SK-N-SH (cell line): ENCODE results near the gene RNASE8. TPM values are rescaled to one million over a fixed set of nuclear protein-coding genes. Genes with fewer than 3 reads are reported as not detected.

ENCODE experiments used
- CTCF ChIA-PET: fragments of 300-600, 350-600 bp; formaldehyde crosslinking; extraction: SDS; loops from one replicate; lab custom pipeline; 2021; lab: Yijun Ruan, JAX
- POLR2A ChIA-PET: fragments of 350-600 bp; sonication (Branson Sonifier 250); formaldehyde crosslinking; extraction: SDS; loops from one replicate; lab custom pipeline; 2020; ENCODE audit warnings: antibody characterized with exemption, inconsistent platforms; lab: Yijun Ruan, JAX
- DNase-seq: peaks from one replicate; pipeline ENCODE4 v3.0.0; 2012
- H2AFZ ChIP-seq: fragments of 200-600 bp; sonication (generic); 2 replicates; pipeline ENCODE4 v1.8.1; 2016; ENCODE audit warnings: antibody characterized with exemption, mild to moderate bottlenecking, low read depth
- H3F3A ChIP-seq: fragments of 200-600 bp; sonication (generic); replicated peaks from 2 replicates; pipeline ENCODE3; 2016; ENCODE audit warnings: antibody characterized with exemption, mild to moderate bottlenecking; ENCODE audit not compliant: insufficient read depth
- H3K27ac ChIP-seq, 2 experiments: fragments of 200-500 bp in 1 of 2; fragments of 200-600 bp in 1 of 2; sonication (Bioruptor generic) in 1 of 2; sonication (generic), shearing (Covaris generic) in 1 of 2; 2 replicates each; pipeline versions ENCODE4 v1.5.1 to v1.6.1; 2014 to 2016; ENCODE audit warnings: low read depth in 2 of 2, inconsistent platforms in 1 of 2, low read length in 1 of 2, mild to moderate bottlenecking in 1 of 2, mixed read lengths in 1 of 2
- H3K27me3 ChIP-seq: fragments of 200-600 bp; sonication (generic), shearing (Covaris generic); 2 replicates; pipeline ENCODE4 v1.6.1; 2016; ENCODE audit warnings: mixed run types; ENCODE audit not compliant: insufficient read depth
- H3K36me3 ChIP-seq, 2 experiments: fragments of 200-500 bp in 1 of 2; fragments of 200-600 bp in 1 of 2; sonication (Bioruptor generic) in 1 of 2; sonication (generic) in 1 of 2; replicated peaks in 1 of 2; 2 replicates each; pipeline versions ENCODE3 to v1.5.1; 2014 to 2016; ENCODE audit warnings: low read length in 1 of 2, mild to moderate bottlenecking in 1 of 2; ENCODE audit not compliant: insufficient read depth in 2 of 2, control insufficient read depth in 1 of 2
- H3K4me1 ChIP-seq, 2 experiments: fragments of 200-500 bp in 1 of 2; fragments of 200-600 bp in 1 of 2; sonication (Bioruptor generic) in 1 of 2; sonication (generic), shearing (Covaris generic) in 1 of 2; 2 replicates each; pipeline versions ENCODE4 v1.5.1 to v1.6.1; 2014 to 2016; ENCODE audit warnings: low read depth in 1 of 2, low read length in 1 of 2, mixed run types in 1 of 2; ENCODE audit not compliant: insufficient read depth in 2 of 2, control insufficient read depth in 1 of 2
- H3K4me2 ChIP-seq: fragments of 200-600 bp; sonication (generic), shearing (Covaris generic); 2 replicates; pipeline ENCODE4 v1.6.1; 2017; ENCODE audit warnings: mixed run types
- H3K4me3 ChIP-seq, 2 experiments: fragments of 200-500 bp in 1 of 2; fragments of 200-600 bp in 1 of 2; sonication (Bioruptor generic) in 1 of 2; sonication (generic), shearing (Covaris generic) in 1 of 2; 2 replicates each; pipeline versions ENCODE4 v1.5.1 to v1.8.1; 2014 to 2016; ENCODE audit warnings: low read depth in 2 of 2, inconsistent platforms in 1 of 2, low read length in 1 of 2, mild to moderate bottlenecking in 1 of 2, mixed read lengths in 1 of 2, moderate library complexity in 1 of 2
- H3K79me2 ChIP-seq: fragments of 200-600 bp; sonication (generic); 2 replicates; pipeline ENCODE4 v1.8.1; 2017; ENCODE audit warnings: mild to moderate bottlenecking; ENCODE audit not compliant: insufficient read depth
- H3K9ac ChIP-seq: fragments of 200-600 bp; sonication (generic); 2 replicates; pipeline ENCODE4 v1.6.1; 2017; ENCODE audit warnings: mixed run types
- H3K9me2 ChIP-seq: fragments of 200-600 bp; sonication (generic); 2 replicates; pipeline ENCODE4 v1.6.1; 2017; ENCODE audit warnings: mixed run types
- H3K9me3 ChIP-seq: fragments of 200-600 bp; sonication (generic); 2 replicates; pipeline ENCODE4 v1.6.1; 2017; ENCODE audit warnings: mixed run types, mild to moderate bottlenecking, moderate library complexity
- H4K20me1 ChIP-seq: fragments of 200-600 bp; sonication (generic); 2 replicates; pipeline ENCODE4 v1.6.1; 2017; ENCODE audit warnings: mild to moderate bottlenecking, mixed run types; ENCODE audit not compliant: insufficient read depth
- CTCF ChIP-seq: fragments of 200-600 bp; sonication (generic); IDR thresholded peaks from 2 replicates; pipeline ENCODE4 v1.6.1; 2017; ENCODE audit warnings: antibody characterized with exemption, mild to moderate bottlenecking, moderate library complexity
- ELF1 ChIP-seq: IDR thresholded peaks from 2 replicates; pipeline ENCODE4 v1.4.0; 2012
- EZH2phosphoT487 ChIP-seq: fragments of 200-600 bp; sonication (generic); IDR thresholded peaks from 2 replicates; pipeline ENCODE4 v1.6.1; 2017; ENCODE audit warnings: low read depth, mixed run types, mild to moderate bottlenecking, antibody characterized with exemption, moderate library complexity, borderline replicate concordance
- FOXJ3 ChIP-seq: sonication (generic); formaldehyde crosslinking; IDR thresholded peaks from 2 replicates; pipeline ENCODE4 v1.5.1; 2020; ENCODE audit warnings: mild to moderate bottlenecking, missing genetic modification reagents
- GATA2 ChIP-seq: sonication (generic); formaldehyde crosslinking; IDR thresholded peaks from 2 replicates; pipeline ENCODE4 v1.5.0; 2020; ENCODE audit warnings: mild to moderate bottlenecking, missing genetic modification reagents
- JUND ChIP-seq: IDR thresholded peaks from 2 replicates; pipeline ENCODE4 v1.4.0; 2012
- MAX ChIP-seq: IDR thresholded peaks from 2 replicates; pipeline ENCODE4 v1.4.0; 2012; ENCODE audit warnings: low read depth
- MEF2A ChIP-seq: IDR thresholded peaks from 2 replicates; pipeline ENCODE4 v1.4.0; 2012; ENCODE audit warnings: low read depth, borderline replicate concordance
- NRF1 ChIP-seq: IDR thresholded peaks from 2 replicates; pipeline ENCODE4 v1.6.1; 2012; ENCODE audit warnings: low read depth, mild to moderate bottlenecking, low read length
- RAD21 ChIP-seq: IDR thresholded peaks from 2 replicates; pipeline ENCODE4 v1.6.1; 2012; ENCODE audit warnings: mild to moderate bottlenecking, low read length
- RCOR1 ChIP-seq: fragments of 150-350 bp; IDR thresholded peaks from 2 replicates; pipeline ENCODE4 v1.6.1; 2017; ENCODE audit warnings: antibody characterized with exemption, low read length
- RXRA ChIP-seq: IDR thresholded peaks from 2 replicates; pipeline ENCODE4 v1.4.0; 2012; ENCODE audit warnings: low read depth, mild to moderate bottlenecking, borderline replicate concordance
- SIN3A ChIP-seq: IDR thresholded peaks from 2 replicates; pipeline ENCODE4 v1.6.1; 2012; ENCODE audit warnings: low read depth, mild to moderate bottlenecking, low read length, moderate library complexity, borderline replicate concordance
- TAF1 ChIP-seq: IDR thresholded peaks from 2 replicates; pipeline ENCODE4 v1.6.1; 2012; ENCODE audit warnings: low read depth, mild to moderate bottlenecking, low read length, moderate library complexity, borderline replicate concordance
- TEAD4 ChIP-seq: IDR thresholded peaks from 2 replicates; pipeline ENCODE4 v1.4.0; 2012; ENCODE audit warnings: mild to moderate bottlenecking, borderline replicate concordance; ENCODE audit not compliant: insufficient read depth
- USF2 ChIP-seq: fragments of 150-350 bp; IDR thresholded peaks from 2 replicates; pipeline ENCODE4 v1.6.1; 2017; ENCODE audit warnings: antibody characterized with exemption, low read length, low read depth, borderline replicate concordance
- ZBTB33 ChIP-seq: IDR thresholded peaks from 2 replicates; pipeline ENCODE4 v1.4.0; 2012; ENCODE audit warnings: low read depth, borderline replicate concordance
- WGBS: methylation state at CpG from one replicate; pipeline ENCODE4 v1.1.6; 2017; ENCODE audit warnings: low lambda C conversion rate; 5-methylcytosine and 5-hydroxymethylcytosine counted together
- polyA plus RNA-seq, 3 experiments: library from polyadenylated mRNA; depleted of rRNA; stranded (reverse); fragments of >200 nt; gene quantifications; 2 replicates each; pipeline ENCODE4 v1.2.3, GENCODE V29; 2012

The RNASE8 gene
- polyA plus RNA-seq, 1 of the 3 experiments (the other 2 are of a cell fraction): not detected

GRCh38 chr14:21034707-21035106 lies 22.9 kb upstream of the RNASE8 start, which contains the start of gene RNASE13:
Gene RNASE13, minus strand, starts transcription at chr14:21034807. Its CDS starts 519 bp downstream, at chr14:21034288.
- Histone ChIP-seq H3K9me2 (no peaks in the 10 kb centered on the region), H3K79me2 (no peaks in the 10 kb centered on the region), H3K4me1 (no peaks in the 10 kb centered on the region), H3K4me3 (no peak within 1 kb of the TSS), H4K20me1 (no peaks in the 10 kb centered on the region), H3K36me3 (no peaks in the 10 kb centered on the region), H2AFZ (no peak within 1 kb of the TSS), H3K9ac (no peak within 1 kb of the TSS), H3K27ac (no peak within 1 kb of the TSS), H3K27me3 (peaks cover 39% of the 10 kb centered on the region; the same call in 1 of the 2 replicates), H3F3A (no peaks in the 10 kb centered on the region), H3K9me3 (no peaks in the 10 kb centered on the region), H3K4me2 (no peak within 1 kb of the TSS)
- ChIA-PET POLR2A (no interaction called here), CTCF (interaction anchor here (1.3 to 7.5 kb wide), 3 partner anchors 10 to 58 kb away, joined by 3 to 73 read pairs (median 12); no protein-coding TSS in a partner anchor)
- no peak for DNase-seq
- 8% methylated on average over 5 of the region's 5 CpGs for WGBS
- no peak for TF ChIP-seq MEF2A
- TF ChIP-seq USF2: no peak
- TF ChIP-seq SIN3A: no peak
- no peak for TF ChIP-seq RXRA
- no peak for TF ChIP-seq TAF1
- no peak for TF ChIP-seq CTCF
- no peak for TF ChIP-seq FOXJ3
- no peak for TF ChIP-seq ELF1
- no peak for TF ChIP-seq JUND
- no peak for TF ChIP-seq TEAD4
- TF ChIP-seq EZH2phosphoT487: no peak
- no peak for TF ChIP-seq GATA2 (CRISPR knock-in tag)
- TF ChIP-seq RCOR1: no peak

- POLR2A ChIA-PET: interaction anchor here (1.0 kb wide), 1 partner anchor 19 kb away, joined by 3 read pairs; no protein-coding TSS in a partner anchor
- H3K36me3 ChIP-seq: no peaks in the 10 kb centered on the region
- 71% methylated on average over 5 of the region's 7 CpGs for WGBS
- TF ChIP-seq GATA2 (CRISPR knock-in tag) (no peak), RAD21 (no peak), SIN3A (no peak), CTCF (no peak), MEF2A (no peak), NRF1 (no peak), RCOR1 (no peak), ELF1 (no peak), FOXJ3 (no peak), EZH2phosphoT487 (no peak), JUND (no peak), ZBTB33 (no peak), MAX (no peak), USF2 (no peak)
These were observed 20.9 kb upstream of the RNASE8 start for GRCh38 chr14:21036751-21037150.

More at GRCh38 chr14:21036751-21037150, 20.9 kb upstream of the RNASE8 start:
- Histone ChIP-seq H3K4me2 (no peak overlapping the region), H4K20me1 (no peaks in the 10 kb centered on the region), H3K4me1 (peaks cover 0 to 7% of the 10 kb centered on the region in 2 experiments; a peak in 2 of 4 replicates), H3K27ac (no peak overlapping the region), H3K9me2 (no peaks in the 10 kb centered on the region), H3K79me2 (no peaks in the 10 kb centered on the region), H3K4me3 (no peak overlapping the region), H2AFZ (no peak overlapping the region), H3F3A (no peaks in the 10 kb centered on the region), H3K9ac (no peak overlapping the region), H3K9me3 (no peaks in the 10 kb centered on the region), H3K27me3 (peaks cover 20% of the 10 kb centered on the region; the same call in 1 of the 2 replicates)
- CTCF ChIA-PET: interaction anchor here (0.8 to 7.5 kb wide), 4 partner anchors 22 to 62 kb away, joined by 3 to 73 read pairs (median 8); partner anchors contain the start of gene ZNF219
- no peak for DNase-seq
